GM19455 (cell line): Measurements from ENCODE around the gene BMP7.

Source experiments
- ATAC-seq: cut with Tn5 transposase; IDR thresholded peaks from one replicate; pipeline ENCODE4 v1.9.1; 2021; ENCODE audit not compliant: unreplicated experiment

The BMP7 gene

GRCh38 chr20:57155415-57155814 lies 111.0 kb downstream of the BMP7 start:
- ATAC-seq: no peak

GRCh38 chr20:57153238-57153905 lies 113.1 kb downstream of the BMP7 start:
- no peak for ATAC-seq

- ATAC-seq: no peak
These were observed 113.9 kb downstream of the BMP7 start for GRCh38 chr20:57152557-57152956.

GRCh38 chr20:57150559-57150958 lies 115.9 kb downstream of the BMP7 start:
- ATAC-seq: no peak

GRCh38 chr20:57148263-57148662 lies 118.2 kb downstream of the BMP7 start:
- ATAC-seq: no peak

- ATAC-seq: no peak
These were observed 119.3 kb downstream of the BMP7 start for GRCh38 chr20:57147185-57147584.

- no peak for ATAC-seq
These were observed 120.3 kb downstream of the BMP7 start for GRCh38 chr20:57146155-57146554.

- no peak for ATAC-seq
These were observed 121.3 kb downstream of the BMP7 start for GRCh38 chr20:57145089-57145631.

- no peak for ATAC-seq
These were observed 123.3 kb downstream of the BMP7 start for GRCh38 chr20:57143173-57143572.

GRCh38 chr20:57142667-57143066 lies 123.8 kb downstream of the BMP7 start:
- ATAC-seq: no peak

GRCh38 chr20:57141492-57141891 lies 124.9 kb downstream of the BMP7 start:
- ATAC-seq: no peak

GRCh38 chr20:57140416-57140965 lies 126.0 kb downstream of the BMP7 start:
- no peak for ATAC-seq

- ATAC-seq: no peak
These were observed 126.9 kb downstream of the BMP7 start for GRCh38 chr20:57139342-57140093.

GRCh38 chr20:57138198-57138995 lies 128.0 kb downstream of the BMP7 start:
- ATAC-seq: no peak

- no peak for ATAC-seq
These were observed 128.8 kb downstream of the BMP7 start for GRCh38 chr20:57137676-57138075.

GRCh38 chr20:57136734-57137133 lies 129.7 kb downstream of the BMP7 start:
- ATAC-seq: no peak

GRCh38 chr20:57135875-57136274 lies 130.6 kb downstream of the BMP7 start:
- no peak for ATAC-seq

- no peak for ATAC-seq
These were observed 131.6 kb downstream of the BMP7 start for GRCh38 chr20:57134804-57135203.

- no peak for ATAC-seq
These were observed 132.4 kb downstream of the BMP7 start for GRCh38 chr20:57133926-57134650.

- no peak for ATAC-seq
These were observed 134.6 kb downstream of the BMP7 start for GRCh38 chr20:57131601-57132391.
